GM12873 (cell line): Measurements from ENCODE around the gene DESI2.

Experiments
- CTCF ChIP-seq: IDR thresholded peaks from 2 replicates; pipeline ENCODE4 v1.5.1; 2012; ENCODE audit warnings: low read depth, mild to moderate bottlenecking, moderate library complexity, low read length, control low read depth; ENCODE audit not compliant: insufficient read depth; ENCODE audit errors: missing control alignments

Gene DESI2

GRCh38 chr1:244699741-244700140 is 46.8 kb downstream of the DESI2 start:
- TF ChIP-seq CTCF, result no peak

- TF ChIP-seq CTCF, result no peak
These were observed 47.9 kb downstream of the DESI2 start for GRCh38 chr1:244700808-244701207.

- no peak for TF ChIP-seq CTCF
These were observed 49.7 kb downstream of the DESI2 start for GRCh38 chr1:244702620-244703019.

- TF ChIP-seq CTCF, result no peak
These were observed 51.2 kb downstream of the DESI2 start for GRCh38 chr1:244704107-244704506.

GRCh38 chr1:244705261-244706234 is 52.6 kb downstream of the DESI2 start:
- TF ChIP-seq CTCF, result no peak

GRCh38 chr1:244709076-244709475 is 56.1 kb downstream of the DESI2 start:
- TF ChIP-seq CTCF, result no peak

GRCh38 chr1:244709476-244710368 is 56.8 kb downstream of the DESI2 start:
- no peak for TF ChIP-seq CTCF
